RCC 7860 (cell line): ENCODE results near the gene GRIN2B.

Experiments
- DNase-seq: peaks from one replicate; pipeline ENCODE4 v3.0.0-alpha.2; 2015; ENCODE audit warnings: low spot score
- FAIRE-seq: peaks from 2 replicates; lab custom pipeline; 2012; peaks lifted over from hg19 to GRCh38; lab: Jason Lieb, UNC

GRIN2B gene

GRCh38 chr12:13981296-13981962, at the start of gene GRIN2B:
Gene GRIN2B (minus strand): TSS chr12:13981602. CDS start chr12:13866208, 115,394 bp downstream.
- DNase-seq (peak; percentile 17), FAIRE-seq (no peak)

DNA sequence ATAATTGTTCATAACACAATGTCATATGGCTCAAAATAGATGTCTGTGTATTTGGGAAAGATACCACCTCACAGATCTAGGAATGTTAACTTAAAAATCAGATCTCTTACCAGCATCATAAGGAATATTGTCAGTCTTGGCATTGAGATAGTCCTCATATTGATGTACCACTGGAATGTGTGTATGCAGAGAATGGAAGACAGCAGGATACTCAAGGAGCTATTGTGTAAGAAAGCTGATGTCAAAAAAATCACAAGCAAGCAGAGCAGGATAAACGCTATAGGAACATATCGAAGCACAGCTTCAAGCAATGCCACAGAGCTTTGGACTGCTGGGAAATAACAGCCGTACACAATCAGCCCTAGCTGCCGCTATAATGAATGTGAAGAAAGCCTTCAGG, 45.1 kb upstream of the GRIN2B start:
- FAIRE-seq = no peak

GRCh38 chr12:14024591-14024990, 43.2 kb upstream of the GRIN2B start:
- no peak for DNase-seq
- no peak for FAIRE-seq

More for the DNA sequence above, 45.1 kb upstream of the GRIN2B start:
- DNase-seq = no peak

GRCh38 chr12:14018080-14018479, 36.7 kb upstream of the GRIN2B start:
- no peak for DNase-seq
- no peak for FAIRE-seq

- no peak for FAIRE-seq
- DNase-seq = no peak
These were observed 29.6 kb upstream of the GRIN2B start for GRCh38 chr12:14010989-14011388.

GRCh38 chr12:14007639-14008038, 26.2 kb upstream of the GRIN2B start:
- no peak for FAIRE-seq
- DNase-seq = no peak

DNA sequence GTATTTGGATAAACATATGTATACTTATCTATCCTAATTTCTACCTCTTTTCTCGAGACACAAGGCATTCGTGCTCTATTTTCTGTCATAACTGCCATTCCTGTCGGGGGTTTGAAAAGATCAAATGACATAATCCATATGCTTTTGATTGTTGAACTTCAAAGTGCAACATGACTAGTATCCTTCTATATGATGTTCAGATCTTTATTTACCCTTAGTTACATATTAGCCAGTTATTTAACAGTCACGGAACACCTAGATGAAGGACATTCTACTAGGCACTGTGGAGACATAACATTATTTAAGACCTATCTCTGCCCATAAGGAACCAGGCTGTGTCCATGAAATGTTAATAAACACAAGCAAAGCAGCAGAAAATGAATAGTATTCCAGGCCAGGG, 11.2 kb upstream of the GRIN2B start:
- DNase-seq = no peak
- FAIRE-seq = no peak

- no peak for DNase-seq
- no peak for FAIRE-seq
These were observed 10.7 kb upstream of the GRIN2B start for GRCh38 chr12:13992106-13992505.

GRCh38 chr12:13986031-13986430, 4.6 kb upstream of the GRIN2B start:
- DNase-seq (no peak), FAIRE-seq (no peak)

DNA sequence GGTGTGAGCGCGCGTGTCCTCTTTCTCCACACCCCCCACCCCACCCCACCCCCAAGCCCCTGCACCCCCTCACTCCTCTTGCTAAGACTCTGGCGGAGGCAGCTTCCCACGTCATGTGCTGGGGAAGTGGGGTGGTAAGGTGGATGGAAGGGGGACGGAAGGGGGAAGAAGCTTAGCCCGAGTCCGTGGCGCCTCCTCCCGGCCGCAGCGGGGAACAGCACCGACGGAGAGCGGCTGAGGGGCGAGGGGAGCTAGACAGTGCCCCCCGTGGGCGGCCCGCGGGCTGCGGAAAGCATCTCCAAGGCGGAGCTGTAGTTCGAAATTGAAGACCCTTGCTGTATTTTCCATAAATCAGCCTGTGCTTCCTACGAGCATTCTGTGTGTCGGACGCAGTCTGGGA, 588 bp upstream of the GRIN2B start:
- DNase-seq = peak; percentile 7
- no peak for FAIRE-seq

GRCh38 chr12:13980538-13981295, 685 bp downstream of the GRIN2B start:
- FAIRE-seq (no peak), DNase-seq (no peak)

DNA sequence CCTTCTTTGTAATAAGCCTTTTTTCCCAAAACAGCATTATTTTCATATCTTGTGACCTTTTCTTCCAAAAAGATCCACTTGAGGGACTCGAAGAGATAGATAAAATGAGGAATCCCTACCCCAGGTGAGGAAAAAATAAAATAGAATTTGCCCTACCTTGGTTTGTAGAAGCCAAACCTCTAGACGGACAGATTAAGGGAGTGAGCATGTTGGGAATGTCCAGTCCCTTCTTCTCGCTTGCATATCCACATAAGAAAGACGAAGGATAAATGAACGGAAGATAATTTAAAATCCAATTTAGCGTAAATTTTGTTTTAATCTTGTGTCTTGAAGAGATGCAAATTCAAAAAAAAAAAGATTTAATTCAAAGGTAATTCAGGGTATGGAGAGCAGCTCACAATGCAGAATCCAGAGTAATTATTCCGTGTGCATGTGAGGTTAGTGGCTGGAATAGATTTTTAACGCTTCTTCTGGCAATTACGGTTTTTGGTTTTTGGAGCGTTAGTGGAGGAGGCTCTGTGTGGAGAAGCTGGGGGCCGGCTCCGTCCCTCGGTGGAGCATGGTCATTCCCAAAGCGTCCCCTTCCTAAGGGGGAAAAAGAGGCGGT, 1.5 kb downstream of the GRIN2B start:
- no peak for FAIRE-seq

DNA sequence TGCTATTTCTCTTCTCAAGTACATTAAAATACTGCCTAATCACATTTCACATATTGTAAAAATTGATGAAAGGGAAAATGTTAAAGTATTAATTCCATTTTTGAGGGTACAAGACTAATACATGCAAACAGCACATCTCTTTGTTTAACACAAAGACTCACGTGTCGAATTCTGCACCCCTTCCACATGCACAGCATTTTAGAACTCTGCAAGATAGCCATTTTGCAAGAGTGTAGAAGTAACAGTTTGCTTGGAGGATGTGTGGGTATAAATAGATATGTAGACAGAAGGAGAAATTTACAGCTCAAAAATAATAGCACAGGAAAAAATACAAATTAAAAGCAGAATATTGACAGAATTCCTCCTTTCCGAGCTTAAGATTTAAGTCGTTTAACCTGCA, 2.5 kb downstream of the GRIN2B start:
- no peak for DNase-seq
- no peak for FAIRE-seq

More for the DNA sequence above, 1.5 kb downstream of the GRIN2B start:
- no peak for DNase-seq

GRCh38 chr12:13976880-13977279, 4.5 kb downstream of the GRIN2B start:
- FAIRE-seq = no peak
- DNase-seq = no peak

DNA sequence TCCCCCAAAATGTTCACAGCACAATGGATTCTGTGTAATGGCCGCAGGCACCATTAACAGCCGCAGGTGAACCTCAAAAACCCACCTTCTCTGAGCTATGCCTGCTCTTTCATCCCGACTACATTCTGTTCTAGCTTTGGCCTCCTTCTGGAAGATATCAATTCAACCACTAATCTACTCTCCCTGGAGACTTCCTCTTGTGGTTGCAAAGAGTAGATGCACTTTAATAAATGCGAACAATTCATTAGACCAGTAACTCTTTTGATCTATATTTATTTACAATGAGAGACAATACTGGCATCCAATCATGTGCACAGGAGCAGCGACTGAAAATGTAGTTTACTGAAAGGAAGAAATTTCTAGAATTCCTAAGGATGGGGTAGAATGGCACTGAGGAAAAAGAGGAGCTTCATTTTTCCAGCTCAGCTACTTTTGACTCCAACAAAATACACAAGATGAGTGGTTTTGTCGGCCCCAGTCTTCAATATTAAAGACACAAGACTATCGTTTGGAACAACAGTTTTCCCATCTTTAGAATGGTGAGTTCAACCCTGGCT, 5.3 kb downstream of the GRIN2B start:
- DNase-seq = no peak
- no peak for FAIRE-seq

- DNase-seq (no peak), FAIRE-seq (no peak)
These were observed 7.4 kb downstream of the GRIN2B start for GRCh38 chr12:13973996-13974395.

DNA sequence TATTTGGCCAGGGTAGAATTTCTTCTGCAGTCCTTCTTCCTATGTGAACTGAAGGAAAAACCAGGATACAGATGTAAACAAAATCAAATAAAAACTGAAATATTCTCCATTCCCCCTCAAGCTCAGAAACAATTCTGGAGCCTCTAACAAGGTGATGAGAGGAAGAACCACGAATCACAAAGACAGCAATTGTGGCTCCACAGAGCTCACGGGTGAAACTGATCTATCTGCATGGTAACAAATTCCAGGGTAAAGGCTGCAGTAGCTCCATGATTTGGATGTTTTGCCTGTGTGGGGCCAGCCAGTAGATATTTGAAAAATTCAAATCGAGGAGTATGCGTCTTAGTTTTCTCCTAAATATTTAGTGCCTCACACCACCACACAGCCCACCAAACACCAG, 10.6 kb downstream of the GRIN2B start:
- FAIRE-seq = no peak
- DNase-seq = no peak

DNA sequence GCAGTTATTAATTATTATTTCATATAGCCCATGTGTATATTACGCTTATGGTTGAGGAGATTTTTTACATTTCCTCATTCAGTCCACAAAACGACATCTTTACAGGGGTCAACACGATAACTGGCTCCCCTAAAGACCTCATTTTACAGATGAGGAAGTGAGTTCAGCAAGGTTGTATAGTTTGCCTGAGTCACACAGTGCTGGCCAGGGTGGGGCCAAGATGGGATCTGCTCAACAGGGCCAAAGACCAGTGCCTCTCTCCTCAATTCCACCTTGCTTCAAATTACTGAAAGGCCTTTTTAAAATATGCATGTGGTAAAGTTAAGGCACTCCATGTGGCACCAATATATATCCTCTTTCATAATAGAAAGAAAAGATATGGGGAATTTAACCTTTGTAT, 13.1 kb downstream of the GRIN2B start:
- DNase-seq (no peak), FAIRE-seq (no peak)

DNA sequence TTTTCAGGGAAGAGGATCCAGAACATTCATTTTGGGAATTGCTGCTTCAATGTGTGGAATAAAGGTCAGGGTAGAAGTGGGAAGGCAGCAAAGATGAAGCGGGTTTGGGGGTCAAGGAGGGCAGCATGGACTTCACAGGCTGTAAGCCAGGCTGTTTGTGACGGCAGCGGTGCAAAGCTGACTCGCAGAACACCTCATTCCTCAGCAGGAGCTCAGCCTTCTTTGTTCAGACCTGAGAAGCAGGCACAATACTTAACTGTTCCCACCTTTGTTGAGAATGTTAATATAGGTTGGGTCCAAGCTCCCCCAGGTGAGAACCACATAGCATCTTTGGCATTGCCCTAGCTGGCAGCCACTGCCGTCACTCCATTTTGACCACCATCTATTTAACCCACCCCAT, 16.7 kb downstream of the GRIN2B start:
- DNase-seq (no peak), FAIRE-seq (no peak)

DNA sequence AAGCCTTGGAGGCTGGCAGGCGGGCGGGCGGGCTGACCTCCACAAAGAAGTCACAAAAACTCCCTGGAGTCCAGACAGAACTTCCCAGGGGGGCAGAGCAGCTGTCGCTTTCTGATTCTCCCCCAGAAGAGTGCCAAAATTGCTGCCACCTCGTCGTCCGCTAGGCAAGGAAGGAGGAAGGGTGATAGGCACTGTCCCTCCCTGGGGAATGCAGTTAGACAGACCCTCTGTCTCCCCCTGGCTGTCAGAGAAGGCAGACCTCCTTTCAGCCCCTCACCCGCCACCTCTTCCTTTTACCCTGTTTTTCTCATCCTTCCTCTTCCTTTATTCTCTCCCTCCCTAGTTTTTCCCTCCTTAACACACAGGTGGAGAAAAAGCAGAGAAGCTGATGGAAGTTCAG, 18.7 kb downstream of the GRIN2B start:
- DNase-seq (no peak), FAIRE-seq (no peak)

DNA sequence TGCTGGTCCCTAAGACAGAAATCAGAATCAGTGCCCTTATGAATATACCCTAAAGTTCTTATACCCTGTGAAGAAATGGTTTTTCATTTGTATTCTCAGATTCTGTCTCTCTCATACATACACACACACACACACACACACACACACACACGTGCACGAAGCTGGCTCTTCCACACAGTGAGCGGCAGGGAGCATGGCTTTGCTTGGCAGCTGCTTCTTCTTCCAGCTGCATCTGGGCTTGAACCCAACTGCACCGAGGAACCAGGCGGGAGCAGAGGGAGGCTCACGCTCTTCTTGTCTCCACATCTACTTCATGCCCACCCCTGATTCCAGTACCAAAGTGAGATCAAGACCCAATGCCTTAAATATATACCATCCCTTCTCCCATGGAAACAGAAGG, 19.4 kb downstream of the GRIN2B start:
- DNase-seq (no peak), FAIRE-seq (no peak)
